HS-27A (cell line): Measurements from ENCODE around the gene CACTIN.
"Not testable (repeated sequence)": the region's sequence is repeated elsewhere in the genome, so short reads cannot be mapped to it uniquely, and the experiment has no call there.

ENCODE experiments used
- DNase-seq: peaks from one replicate; pipeline ENCODE4 v3.0.0-alpha.2; 2012; ENCODE audit warnings: low read depth, missing footprints

The CACTIN gene

DNA sequence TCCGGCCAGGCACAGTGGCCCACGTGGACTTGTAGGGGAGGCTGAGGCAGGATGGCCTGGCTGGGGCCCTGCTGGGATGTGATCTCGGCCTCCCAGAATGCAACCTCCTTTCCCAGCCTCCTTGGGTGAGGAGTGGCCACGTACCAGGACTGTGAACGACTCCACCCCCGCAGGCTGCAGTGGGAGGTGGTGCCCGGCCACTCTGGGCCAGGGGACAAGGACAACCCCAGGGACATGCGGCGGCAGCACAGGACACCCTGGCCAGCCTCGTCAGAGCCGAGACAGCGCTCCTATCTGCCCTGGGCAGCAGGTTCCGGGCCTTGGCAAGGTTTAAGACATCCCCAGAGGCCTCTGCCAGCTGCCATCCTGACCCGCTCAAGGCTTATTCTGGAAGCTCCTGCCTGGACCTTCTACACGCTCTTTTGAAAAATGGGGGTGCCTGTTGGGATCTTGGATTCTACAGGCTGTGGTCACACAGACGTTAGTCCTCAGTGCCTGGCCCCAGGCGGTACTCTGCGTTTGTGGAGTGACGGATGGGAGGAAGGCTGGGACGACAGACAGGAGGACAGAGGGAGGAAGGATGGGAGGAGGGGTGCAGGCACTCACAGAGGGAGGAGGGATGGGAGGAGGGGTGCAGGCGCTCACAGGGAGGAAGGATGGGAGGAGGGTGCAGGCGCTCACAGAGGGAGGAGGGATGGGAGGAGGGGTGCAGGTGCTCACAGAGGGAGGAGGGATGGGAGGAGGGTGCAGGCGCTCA is 19.9 kb upstream of the CACTIN start:
- no peak for DNase-seq

DNA sequence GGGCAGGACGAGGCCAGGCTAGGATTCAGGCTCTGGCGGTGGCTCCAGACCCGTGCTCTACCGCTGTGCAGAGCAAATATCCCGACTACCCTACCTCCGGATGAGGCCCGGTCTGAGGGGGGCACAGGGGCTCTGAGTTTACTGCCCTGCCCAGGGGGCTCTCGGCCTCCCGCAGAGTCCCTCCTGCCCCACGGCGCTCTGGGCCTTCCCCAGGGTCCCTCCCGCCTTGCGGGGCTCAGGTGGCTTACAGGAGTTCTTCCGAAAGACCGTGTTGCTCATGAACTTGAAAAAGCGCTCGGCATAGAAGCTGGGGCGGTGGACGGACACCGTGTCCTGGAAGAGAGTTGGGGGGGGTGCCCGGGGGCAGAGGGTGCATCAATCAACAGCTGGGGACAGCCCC is 19.1 kb upstream of the CACTIN start:
- no peak for DNase-seq

DNA sequence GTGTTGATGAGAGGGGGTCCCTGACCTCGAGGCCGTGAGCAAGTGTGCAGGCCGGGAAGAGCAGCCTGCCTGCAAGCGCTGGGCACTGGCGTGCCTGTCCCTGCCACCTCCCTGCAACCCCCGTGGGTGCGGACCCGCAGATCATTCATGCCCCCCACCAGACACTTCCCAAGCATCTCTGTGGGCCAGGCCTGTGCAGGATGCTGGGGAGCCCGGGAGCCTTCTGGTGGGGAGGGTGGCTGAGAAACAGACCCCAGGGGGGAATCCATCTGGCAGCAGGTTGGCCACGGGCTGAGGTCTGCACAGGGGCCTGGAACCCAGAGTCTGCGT is 18.4 kb upstream of the CACTIN start:
- DNase-seq, result no peak

DNA sequence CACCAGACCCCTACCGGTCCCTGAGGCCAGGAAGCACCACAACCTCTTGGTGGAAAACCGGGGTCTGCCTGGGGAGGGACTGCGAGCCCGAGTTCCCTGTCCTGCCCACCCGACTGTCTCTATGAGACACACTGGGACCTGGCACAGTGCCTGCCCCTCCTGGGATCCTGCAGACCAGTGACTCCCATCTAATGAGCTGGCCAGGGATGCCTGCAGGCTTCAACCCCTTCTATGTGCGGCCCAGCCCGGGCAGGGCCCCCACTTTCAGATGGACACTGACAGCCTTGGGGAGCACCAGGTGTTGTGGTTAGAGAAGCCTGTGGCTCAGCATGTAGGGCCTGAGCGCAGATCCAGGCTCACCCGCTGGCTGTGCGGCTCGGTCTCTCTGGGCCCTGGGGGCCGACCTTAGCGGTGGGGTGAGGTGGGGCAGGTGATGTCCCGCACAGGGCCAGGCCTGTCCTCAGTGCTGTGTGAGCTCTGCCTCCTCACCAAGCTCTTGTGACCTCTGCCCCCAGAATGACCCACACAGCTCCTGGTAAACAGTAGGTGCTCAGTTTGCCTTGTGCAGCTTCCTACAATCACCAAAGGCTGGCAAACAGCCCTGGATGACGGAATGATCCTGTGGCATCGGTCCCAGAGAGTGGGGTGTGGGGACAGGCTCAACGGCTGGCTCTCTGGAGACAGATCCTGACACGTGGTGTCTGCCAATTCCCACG is 17.9 kb upstream of the CACTIN start:
- no peak for DNase-seq

DNA sequence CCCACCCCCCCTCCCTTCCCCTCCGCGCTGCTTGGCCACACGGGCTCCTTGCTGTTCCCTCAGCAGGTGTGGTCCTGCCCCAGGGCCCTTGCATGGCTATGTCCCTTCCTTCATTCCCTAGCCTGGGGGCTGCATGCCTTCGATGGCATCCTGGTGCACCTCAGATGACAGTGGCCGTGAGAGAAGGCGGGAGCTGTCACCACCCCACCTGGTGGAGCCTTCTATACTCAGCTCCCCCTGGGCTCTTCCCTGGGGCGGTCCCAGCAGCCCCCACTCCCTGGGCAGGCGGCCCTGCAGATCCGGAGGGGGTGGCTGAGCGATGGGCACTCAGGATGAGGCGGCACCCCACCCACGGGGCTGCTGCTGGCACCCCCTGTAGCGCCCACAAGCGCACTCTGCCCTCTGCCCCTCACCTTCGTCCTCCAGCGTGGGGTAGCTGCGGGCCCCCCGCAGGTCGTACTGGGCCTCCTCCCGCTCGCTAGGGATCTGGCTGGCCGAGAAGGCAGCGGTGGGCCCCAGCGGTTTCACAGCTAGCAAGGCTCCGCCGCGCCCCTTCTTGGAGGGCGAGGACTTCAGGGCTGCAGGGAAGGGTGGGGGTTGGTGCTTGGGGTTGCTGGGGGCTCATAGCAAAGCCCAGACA is 17.2 kb upstream of the CACTIN start:
- no peak for DNase-seq

DNA sequence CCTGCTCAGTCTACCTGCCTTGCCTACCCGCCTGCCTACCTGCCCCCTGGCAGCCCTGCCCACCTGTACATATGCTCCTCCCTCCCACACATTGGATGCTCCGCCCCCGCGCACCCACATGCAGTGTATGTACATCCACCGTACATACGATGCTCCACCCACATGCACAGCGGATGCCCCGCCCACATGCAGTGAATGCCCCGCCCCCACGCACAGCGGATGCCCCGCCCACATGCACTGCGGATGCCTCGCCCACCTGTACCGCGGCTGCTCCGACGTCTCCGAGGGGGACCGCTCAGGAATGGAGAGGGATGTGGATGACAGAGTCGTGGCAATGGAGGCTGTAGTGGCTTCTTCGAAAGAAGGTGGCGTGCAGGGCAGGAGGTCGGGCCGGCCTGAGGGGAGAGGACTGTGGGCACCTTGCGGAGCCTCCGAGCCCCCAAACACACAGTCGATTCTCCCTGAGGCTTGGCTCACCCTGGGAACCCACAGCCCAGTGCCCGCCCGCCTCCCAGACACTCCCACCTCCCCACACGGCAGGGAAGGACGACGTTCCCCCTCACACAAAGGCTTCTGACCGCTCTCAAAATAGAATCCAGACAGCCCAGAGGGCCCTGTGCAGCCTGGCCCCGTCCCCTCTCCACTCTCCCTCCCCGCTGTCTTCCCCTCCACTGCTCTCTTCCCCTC is 16.5 kb upstream of the CACTIN start:
- no peak for DNase-seq

DNA sequence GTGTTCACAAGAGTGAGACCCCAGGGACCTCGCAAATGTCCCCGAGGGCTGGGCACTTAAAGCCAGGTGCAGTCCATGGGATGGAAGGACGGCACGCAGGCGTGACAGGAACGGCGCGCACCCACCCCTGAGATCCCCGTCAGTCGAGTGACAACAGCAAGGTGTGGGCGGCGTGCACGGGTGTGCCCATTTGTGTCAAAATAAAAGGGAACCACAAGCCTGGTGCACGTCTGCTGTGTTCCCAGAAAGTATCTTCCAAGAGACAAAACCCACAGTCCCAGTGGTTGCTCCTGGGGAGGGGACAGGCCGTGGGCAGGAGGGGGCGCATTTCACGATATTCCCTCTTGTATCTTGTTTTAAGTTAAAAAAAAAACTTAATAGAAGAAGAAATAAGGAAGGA is 15.7 kb upstream of the CACTIN start:
- DNase-seq, result no peak

DNA sequence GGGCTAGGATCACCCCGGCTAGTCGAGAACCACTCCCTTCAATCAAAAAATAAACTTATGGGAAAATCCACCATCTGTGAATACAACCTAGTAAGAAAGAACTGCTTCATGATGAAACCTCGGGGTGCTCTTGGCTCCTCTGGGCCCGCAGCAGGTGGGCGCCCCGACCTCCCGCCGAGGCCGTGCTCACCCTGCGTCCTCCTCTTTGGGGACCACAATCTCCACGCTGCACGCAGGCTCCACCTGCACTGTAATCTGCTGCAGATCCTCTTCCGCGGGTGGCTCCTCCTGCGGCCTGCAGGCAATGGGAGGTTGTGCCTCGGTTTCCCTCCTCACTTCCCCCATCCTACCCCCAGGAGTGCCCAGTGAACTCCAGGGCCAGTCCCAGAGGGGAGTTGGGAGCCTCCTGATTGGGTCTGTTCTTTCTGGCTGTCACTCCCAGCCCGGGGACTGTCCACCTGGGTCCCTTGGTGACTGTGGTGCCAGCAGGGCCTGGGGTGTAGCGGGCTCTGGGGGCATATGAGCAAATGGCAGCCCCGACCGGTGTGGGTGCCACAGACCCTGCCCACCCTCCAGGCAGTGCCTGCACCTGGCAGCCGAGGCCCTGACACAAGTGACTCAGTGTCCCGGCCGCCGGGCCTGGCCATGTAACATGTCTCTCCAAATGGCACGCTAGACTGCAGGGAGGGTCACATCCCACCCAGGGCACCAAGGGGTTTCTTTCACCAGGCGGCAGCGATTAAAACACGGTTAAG is 15.1 kb upstream of the CACTIN start:
- no peak for DNase-seq

DNA sequence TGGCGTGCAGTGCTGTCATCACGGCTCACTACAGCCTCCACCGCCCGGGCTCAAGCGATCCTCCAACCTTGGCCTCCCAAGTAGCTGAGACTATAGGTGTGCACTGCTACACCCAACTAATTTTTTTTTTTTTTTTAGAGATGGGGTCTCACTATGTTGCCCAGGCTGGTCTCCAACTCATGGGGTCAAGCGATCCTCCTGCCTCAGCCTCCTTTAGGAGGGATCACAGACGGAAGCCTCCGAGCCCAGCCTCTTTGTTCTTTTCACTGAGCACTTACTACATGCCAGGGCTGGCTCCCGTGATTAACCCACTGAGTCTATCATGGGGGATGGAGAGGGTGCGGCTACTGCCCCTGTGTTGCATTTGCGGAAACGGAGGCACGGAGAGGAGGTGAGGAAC is 12.9 kb upstream of the CACTIN start:
- DNase-seq, result no peak

DNA sequence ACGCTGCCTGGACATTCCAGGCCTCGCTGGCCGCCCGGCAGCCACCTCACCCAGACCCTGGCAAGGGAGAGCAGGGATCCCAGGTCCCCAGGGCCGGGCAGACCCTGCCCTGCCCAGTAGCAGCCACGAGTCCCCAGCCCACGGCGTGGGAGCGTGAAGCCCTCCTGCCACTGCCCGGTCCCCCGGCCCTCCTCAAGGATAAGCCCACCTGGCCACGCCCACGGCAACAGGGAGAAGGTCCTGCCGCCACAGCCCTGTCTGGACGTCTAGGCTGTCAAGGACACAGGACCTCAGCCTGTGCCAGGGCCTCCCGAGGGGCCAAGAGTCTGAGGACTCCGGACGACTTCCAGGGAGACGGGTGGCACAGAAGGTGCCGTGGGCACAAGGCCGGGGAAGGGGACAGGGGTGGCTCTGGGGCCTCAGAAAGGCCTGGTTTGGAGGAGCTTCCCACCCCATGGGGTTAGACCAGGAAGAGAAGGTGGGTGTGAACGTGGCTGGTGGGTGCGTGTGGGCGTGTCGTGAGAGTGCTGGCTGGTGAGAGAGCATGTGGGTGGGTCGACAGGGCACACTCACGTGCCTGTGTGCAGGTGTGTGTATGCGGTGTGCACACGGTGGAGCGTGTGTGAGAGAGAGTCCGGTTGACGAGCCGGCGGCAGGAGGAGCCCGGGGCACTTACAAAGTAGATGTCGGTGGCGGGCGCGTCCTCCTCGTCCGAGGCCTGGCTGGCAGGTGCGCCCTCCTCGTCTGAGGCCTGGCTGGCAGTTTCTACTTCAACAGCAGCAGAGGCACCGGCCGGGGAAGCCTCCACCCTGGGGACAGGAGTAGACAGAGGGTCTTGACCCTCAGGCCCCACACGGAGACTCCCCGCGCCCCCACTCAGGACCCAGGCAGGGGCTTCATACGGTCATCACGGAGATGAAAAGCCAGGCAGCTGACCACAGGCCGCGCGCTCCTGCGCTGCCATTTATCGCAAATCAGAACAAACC is 11.9 kb upstream of the CACTIN start:
- DNase-seq, result no peak

DNA sequence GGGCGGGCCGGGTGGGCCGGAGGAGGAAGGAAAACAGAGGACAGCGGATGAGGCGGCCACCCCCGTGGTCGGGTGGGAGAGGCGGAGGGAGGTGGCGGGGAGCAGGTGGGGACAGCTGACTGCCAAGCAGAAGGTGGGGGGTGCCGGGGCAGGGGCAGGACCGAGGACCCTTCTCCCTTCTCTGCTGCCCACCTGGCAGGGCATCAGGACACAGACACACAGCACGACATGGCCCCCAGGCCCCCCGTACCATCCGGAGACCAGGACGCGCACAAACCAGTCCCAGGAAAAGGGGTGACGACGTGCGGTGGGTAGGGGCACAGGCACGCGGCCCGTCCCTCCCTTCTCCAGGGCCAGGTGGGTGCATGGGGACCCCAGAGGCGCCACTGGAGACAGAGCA is 11.0 kb upstream of the CACTIN start:
- no peak for DNase-seq

DNA sequence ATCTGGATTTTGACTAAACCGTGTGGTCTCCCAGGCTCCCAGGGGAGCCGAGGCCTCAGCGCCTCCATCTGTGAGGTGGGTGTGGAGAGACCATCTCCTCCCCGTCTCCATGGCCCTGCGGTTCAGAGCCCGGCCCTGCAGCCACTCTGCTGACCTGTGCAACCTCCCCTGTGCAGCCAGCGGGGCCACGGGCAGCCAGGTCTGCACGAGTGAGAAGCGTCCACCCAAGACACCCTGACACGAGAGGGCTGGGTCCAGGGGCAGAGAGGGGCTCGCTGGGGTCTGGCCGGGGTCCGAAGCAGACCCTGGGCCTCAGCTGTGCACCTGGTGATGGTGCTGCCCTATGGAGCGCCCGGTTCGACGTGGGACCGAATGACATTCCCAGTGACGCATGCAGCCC is 10.4 kb upstream of the CACTIN start:
- DNase-seq, result no peak

DNA sequence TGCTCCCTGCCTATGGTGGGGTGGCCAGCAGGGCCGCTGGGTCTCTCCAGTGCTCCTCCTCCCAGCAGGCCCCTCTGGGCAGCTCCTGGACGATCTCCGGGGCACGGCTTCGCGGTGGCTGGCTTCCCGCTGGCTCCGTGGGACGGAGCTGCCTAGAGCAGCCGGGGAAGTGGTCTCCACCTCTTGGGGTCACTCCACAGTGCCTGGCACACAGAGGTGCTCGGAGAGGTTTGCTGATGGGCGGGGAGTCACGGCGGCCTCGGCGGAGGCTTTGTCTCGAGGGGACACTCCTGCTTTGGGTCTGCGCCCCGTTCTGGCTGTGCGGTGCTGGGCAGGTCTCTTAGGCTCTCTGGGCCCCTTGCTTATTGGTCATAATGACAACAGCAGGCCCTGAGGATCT is 9.9 kb upstream of the CACTIN start:
- DNase-seq, result no peak

DNA sequence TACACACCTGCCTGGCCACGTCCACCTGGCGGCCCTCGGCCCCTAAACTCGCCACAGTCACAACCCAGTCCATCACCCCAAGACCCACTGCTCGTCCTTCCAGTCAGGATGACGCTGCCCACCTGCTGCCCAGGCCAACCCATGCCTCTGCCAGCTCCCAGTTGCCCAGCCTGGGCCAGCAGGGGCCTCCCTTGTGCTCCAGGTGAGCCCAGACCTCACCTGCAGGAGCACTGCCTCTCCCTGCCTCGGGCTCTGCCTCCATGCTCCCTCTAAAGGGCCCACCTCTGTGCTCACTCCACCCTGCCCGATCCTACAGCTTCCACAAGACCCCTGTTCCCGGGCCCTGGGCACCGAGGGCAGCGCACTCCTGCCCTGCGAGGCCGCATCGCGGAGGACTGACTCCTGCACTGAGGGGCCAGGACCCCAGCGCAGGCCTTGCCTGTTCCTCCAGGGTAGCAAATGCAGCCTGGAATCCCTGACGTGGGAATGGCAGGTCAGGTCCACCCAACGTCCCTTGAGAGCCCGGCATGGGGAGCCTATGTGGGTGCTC is 8.0 kb upstream of the CACTIN start:
- no peak for DNase-seq

DNA sequence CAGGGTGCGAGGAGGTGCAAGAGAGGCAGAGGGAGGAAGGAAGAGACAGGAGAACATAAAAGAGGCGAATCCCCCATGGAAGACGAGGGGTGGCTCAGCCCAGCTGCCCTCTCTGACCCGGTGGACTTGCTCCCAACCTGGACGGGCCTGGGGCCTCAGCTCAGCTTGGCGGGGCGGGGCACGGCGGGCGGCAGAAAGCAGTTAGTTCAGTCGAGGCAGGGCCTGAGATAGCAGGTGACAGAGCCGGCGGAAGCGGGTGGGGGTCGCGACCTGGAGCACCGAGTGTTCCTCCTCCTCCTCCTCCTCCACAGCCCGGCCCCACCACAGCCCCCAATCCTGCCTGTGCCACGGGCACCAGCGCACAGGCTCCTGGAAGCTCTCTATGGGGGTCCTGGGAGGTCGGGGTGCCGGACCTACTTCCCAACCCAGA is 7.0 kb upstream of the CACTIN start:
- DNase-seq, result no peak

DNA sequence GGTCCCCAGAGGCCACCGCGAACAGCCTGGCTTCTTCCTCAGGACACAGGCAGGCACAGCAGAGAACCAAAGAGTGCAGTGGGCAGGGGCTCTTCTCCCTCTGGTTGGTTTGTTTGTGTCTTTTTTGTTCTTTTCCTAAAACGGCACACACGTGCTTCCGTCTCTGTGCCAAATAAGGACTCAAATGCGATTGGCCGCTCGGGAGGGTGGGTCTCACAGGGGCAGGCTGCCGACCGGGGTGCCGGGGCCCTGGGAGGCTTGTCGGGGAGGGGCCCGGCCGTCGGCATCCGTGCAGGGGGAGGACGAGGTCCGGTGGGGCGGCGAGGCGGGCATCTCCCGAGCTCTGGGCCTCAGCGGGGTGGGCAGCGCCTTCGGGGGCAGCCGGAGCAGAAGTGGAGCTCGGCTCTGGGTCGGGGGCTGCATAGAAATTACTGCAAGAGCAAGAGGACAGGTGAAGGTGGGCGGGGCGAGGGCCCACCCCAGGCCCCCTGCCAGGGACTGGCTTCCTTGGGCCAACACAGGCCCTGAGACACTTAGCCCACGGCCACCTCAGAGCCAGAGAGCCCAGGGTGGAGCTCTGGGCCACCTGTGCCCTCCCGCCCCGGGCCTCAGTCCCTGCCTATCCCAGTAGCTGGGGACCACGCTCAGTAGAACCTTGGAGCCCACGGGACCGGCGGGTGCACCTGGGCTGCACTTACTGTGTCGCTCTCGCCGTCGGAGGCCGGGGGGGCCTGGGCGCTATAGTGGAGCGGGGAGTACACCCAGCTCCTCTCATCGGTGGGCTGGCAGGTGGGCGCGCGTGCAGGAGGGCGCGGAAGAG is 6.4 kb upstream of the CACTIN start:
- no peak for DNase-seq

DNA sequence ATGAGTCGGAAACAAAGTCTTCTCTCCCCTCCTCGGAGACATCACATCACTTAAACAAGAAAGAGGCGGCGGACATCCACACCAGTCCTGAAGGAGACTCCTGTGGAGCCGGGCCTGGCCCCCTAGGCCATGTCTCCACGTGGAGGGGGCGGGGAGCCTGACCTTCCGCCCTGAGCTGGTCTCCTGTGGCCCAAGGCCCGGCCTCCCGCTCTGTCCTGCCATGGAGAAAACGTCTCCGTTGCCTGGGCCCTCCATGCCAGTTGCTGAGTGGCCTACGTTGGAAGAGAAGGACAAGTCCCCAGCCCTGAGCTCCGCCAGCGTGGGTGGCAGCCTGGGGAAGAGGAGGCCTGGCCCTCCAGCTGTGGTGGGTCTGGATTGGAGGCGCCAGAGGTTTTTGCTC is 5.5 kb upstream of the CACTIN start:
- no peak for DNase-seq

DNA sequence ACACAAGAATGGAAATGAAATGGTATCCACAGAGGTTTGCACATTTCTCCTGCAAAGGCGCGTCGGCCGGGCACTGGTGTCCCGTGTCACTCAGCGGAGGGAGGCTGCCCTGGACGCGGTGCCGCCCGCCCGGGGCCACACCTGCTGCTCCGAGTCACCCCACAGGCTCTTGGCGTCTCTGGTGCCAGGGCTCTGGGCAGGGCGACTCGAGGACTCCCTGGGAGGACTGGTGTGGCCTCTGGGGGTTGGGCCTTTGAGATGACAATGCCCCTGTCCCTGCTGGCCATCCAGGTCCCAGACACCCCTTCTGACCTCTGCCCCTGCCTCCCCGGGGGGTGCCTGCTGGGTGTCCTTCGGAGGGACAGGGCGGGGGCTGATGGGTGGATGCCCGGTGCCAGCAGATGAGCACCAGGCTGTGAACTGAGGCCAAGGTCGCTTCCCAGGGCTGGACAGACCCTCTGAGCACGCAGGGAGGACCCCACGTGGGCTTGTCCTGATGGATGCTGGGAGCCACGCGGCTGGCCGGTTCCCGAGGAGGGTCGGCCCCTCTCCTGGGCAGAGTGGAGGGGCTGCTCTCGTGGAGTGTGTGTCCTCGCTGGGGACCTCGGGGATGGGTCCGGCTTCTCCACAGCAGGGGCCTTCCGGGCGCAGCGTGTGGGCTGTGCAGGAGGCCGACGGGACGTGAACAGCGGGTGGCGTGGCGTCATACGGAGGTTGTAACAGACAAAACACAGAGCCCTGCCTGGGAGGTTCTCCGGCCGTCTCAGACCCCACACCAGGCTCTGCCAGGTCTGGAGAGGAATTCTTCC is 4.7 kb upstream of the CACTIN start:
- no peak for DNase-seq

DNA sequence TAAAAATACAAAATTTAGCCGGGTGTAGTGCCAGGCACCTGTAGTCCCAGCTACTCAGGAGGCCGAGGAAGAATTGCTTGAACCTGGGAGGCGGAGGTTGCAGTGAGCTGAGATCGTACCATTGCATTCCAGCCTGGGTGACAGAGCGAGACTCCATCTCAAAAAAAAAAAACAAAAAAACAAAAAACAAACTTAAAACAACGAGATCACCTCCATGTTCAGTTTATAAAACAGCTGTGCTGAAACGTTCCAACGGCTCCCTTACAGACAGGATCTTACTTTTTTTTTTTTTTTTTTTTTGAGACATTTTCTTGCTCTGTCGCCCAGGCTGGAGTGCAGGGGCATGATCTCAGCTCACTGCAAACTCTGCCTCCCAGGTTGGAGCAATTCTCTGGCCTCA is 2.2 kb upstream of the CACTIN start:
- not testable (repeated sequence) for DNase-seq
